IgD-negative memory B cell (primary cell): ENCODE data around the gene REEP6. TPM values are rescaled to one million over a fixed set of nuclear protein-coding genes. Genes with fewer than 3 reads are reported as not detected.

Source experiments
- H3K27ac Mint-ChIP-seq, 3 donors: one replicate each; pipeline ENCODE4 v1.8.0; 2020 to 2022; ENCODE audit warnings: mild to moderate bottlenecking in 3 of 3, mixed read lengths in 3 of 3, moderate library complexity in 1 of 3
- H3K27me3 Mint-ChIP-seq: one replicate; pipeline ENCODE4 v1.8.0; 2021; ENCODE audit warnings: mixed read lengths
- H3K36me3 Mint-ChIP-seq: one replicate; pipeline ENCODE4 v1.8.0; 2020; ENCODE audit warnings: mild to moderate bottlenecking, mixed read lengths
- H3K4me1 Mint-ChIP-seq, 3 donors: one replicate each; pipeline ENCODE4 v1.8.0; 2020 to 2022; ENCODE audit warnings: mixed read lengths in 3 of 3, mild to moderate bottlenecking in 1 of 3
- H3K4me3 Mint-ChIP-seq, 4 donors: one replicate each; pipeline ENCODE4 v1.8.0; 2020 to 2022; ENCODE audit warnings: mild to moderate bottlenecking in 4 of 4, mixed read lengths in 4 of 4, moderate library complexity in 3 of 4
- H3K9me3 Mint-ChIP-seq, 3 donors: one replicate each; pipeline ENCODE4 v1.8.0; 2020 to 2021; ENCODE audit warnings: mixed read lengths in 3 of 3, mild to moderate bottlenecking in 1 of 3
- polyA plus RNA-seq: library from polyadenylated mRNA; unstranded; fragments of 300-500 nt; fragmentation: Illumina TruSeq; gene quantifications from one replicate; pipeline ENCODE4 v1.2.3, GENCODE V29; 2021

The REEP6 gene
- 0.24 TPM for polyA plus RNA-seq

DNA sequence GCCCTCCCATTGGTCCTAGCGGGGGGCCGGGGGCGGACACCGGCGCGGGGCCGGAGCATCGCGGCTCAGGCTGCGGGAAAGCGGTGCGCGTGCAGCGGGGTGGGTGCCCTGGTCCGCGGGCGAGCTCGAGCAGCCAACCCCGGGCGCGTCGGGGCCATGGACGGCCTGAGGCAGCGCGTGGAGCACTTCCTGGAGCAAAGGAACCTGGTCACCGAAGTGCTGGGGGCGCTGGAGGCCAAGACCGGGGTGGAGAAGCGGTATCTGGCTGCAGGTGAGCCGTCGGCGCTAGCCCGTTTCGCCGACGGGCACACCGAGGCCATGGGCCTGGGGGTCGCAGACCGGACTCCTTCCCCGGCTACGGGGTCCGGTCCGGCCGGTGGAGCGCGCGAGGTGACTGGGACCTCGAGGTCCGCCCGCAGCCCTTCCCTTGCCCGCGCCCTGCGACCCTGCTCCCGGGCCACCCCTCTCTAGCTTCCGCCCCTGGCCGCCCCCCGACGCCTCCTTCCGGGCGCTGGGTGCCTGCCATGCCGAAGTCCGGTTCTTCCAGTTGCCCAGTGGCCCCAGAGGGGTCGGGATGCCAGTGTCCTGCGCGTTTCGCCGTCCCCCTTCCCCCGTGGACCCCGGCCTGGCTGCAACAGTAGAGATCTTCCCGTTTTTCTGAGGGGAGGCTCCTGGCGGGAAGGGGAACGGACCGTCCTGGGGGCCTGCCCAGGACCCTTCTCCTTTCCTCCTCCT lies at the start of gene REEP6:
TSS of gene REEP6 (plus strand) at position 68 of the 735 bp plus-strand sequence. CDS start at position 157, 89 bp downstream.
- no peaks in the 10 kb centered on the region for H3K36me3 Mint-ChIP-seq
- H3K4me1 Mint-ChIP-seq: peaks cover 0 to 13% (median 5%) of the 10 kb centered on the region in 3 donors
- H3K9me3 Mint-ChIP-seq: no peaks in the 10 kb centered on the region
- H3K4me3 Mint-ChIP-seq: peak within 1 kb of the TSS; percentile 83 to 92 (median 88)
- peaks cover 2% of the 10 kb centered on the region for H3K27me3 Mint-ChIP-seq
- peak within 1 kb of the TSS; percentile 12 to 91 (median 86) for H3K27ac Mint-ChIP-seq

DNA sequence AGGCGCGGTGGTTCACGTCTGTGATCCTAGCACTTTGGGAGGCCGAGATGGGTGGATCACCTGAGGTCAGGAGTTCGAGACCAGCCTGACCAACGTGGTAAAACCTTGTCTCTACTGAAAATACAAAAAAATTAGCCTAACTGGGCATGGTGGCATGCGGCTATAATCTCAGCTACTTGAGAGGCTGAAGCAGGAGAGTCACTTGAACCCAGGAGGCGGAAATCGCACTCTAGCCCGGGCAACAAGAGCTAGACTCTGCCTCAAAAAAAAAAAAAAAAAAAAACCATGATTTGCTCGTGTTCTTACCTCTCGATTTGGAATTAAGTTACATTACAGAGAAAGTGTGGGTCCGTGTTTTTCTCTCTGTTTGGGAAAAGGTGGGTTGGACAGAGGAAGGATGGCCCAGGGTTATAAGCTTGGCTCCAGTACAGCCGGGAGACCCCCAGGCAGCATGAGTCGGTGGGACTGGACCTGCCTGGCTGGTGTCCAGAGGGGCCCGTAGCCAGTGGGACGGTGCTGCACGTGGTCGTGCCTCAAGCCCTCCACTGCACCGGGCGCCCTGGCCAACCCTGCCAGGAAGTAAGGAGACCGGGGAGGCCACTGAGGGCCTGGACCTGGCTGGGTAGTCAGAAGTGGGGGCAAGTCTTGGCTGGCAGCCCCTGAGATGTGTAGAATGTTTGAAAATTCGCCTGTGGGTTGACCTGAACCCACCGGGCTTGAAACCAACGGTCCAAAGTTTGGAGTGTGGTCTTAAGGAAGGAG lies 49.1 kb upstream of the REEP6 start:
- H3K36me3 Mint-ChIP-seq: peaks cover 6% of the 10 kb centered on the region
- peaks cover 7% of the 10 kb centered on the region for H3K27me3 Mint-ChIP-seq
- peak overlapping the region in 3 of 4 donors; percentile 48 to 90 (median 51) for H3K4me3 Mint-ChIP-seq
- peaks cover 10 to 16% (median 10%) of the 10 kb centered on the region in 3 donors for H3K4me1 Mint-ChIP-seq
- no peaks in the 10 kb centered on the region for H3K9me3 Mint-ChIP-seq
- H3K27ac Mint-ChIP-seq: peak overlapping the region in 2 of 3 donors; percentile 65 to 90

DNA sequence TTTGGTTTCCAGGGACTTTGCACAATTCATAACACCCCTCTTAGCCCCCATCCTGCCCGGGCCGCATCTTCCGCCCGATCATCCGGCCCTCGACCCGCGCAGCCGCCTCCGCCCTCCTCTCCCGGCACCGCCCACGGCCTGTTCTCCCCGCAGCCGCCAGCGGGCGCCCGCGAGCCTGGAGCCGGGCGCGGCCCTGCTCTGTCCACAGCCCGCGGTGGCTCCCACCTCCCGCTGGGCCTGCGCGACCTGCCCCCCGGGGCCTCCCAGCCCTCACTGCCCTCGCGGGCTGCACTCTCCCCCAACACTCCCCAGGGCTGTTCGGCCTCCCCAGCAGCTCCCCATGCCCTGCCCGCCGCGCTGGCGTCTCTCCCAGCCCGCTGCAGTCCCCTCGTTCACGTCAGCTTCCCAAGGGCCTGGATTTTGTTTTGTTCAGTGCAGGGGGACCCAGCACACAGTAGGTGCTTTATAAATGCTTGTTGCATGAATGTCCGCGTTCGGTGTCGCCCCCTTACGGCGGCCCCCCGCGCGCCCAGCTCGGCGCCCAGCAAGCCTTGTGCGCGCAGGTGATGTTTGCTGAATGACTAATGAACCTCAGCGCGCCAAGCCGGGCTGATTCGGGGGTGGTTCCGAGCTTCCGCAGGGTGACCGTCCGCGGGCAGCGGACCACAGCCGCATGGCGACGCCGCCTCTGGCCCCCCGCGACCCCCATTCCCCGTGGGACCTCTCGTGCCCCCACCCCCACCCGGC lies 45.6 kb upstream of the REEP6 start:
- peak overlapping the region; percentile 79 to 91 (median 85) for H3K4me3 Mint-ChIP-seq
- peak overlapping the region; percentile 59 to 90 (median 63) for H3K27ac Mint-ChIP-seq
- peaks cover 8 to 11% (median 11%) of the 10 kb centered on the region in 3 donors for H3K4me1 Mint-ChIP-seq
- no peaks in the 10 kb centered on the region for H3K9me3 Mint-ChIP-seq
- peaks cover 25% of the 10 kb centered on the region for H3K27me3 Mint-ChIP-seq
- H3K36me3 Mint-ChIP-seq: peaks cover 2% of the 10 kb centered on the region

- no peaks in the 10 kb centered on the region for H3K36me3 Mint-ChIP-seq
- peaks cover 33% of the 10 kb centered on the region for H3K27me3 Mint-ChIP-seq
- peaks cover 10 to 11% (median 11%) of the 10 kb centered on the region in 3 donors for H3K4me1 Mint-ChIP-seq
- H3K9me3 Mint-ChIP-seq: no peaks in the 10 kb centered on the region
- H3K4me3 Mint-ChIP-seq: no peak overlapping the region
- H3K27ac Mint-ChIP-seq: no peak overlapping the region
These were observed 44.9 kb upstream of the REEP6 start for GRCh38 chr19:1445932-1446712.

- peak overlapping the region; percentile 23 to 90 (median 73) for H3K27ac Mint-ChIP-seq
- H3K4me3 Mint-ChIP-seq: peak overlapping the region; percentile 30 to 65 (median 49)
- H3K9me3 Mint-ChIP-seq: no peaks in the 10 kb centered on the region
- H3K4me1 Mint-ChIP-seq: peaks cover 8 to 11% (median 9%) of the 10 kb centered on the region in 3 donors
- peaks cover 34% of the 10 kb centered on the region for H3K27me3 Mint-ChIP-seq
- no peaks in the 10 kb centered on the region for H3K36me3 Mint-ChIP-seq
These were observed 44.1 kb upstream of the REEP6 start for GRCh38 chr19:1446713-1447481.

GRCh38 chr19:1447504-1447903 lies 43.5 kb upstream of the REEP6 start:
- H3K36me3 Mint-ChIP-seq: no peaks in the 10 kb centered on the region
- peak overlapping the region; percentile 73 to 90 (median 73) for H3K27ac Mint-ChIP-seq
- peak overlapping the region; percentile 30 to 63 (median 49) for H3K4me3 Mint-ChIP-seq
- peaks cover 34% of the 10 kb centered on the region for H3K27me3 Mint-ChIP-seq
- H3K4me1 Mint-ChIP-seq: peaks cover 3 to 11% (median 8%) of the 10 kb centered on the region in 3 donors
- no peaks in the 10 kb centered on the region for H3K9me3 Mint-ChIP-seq

DNA sequence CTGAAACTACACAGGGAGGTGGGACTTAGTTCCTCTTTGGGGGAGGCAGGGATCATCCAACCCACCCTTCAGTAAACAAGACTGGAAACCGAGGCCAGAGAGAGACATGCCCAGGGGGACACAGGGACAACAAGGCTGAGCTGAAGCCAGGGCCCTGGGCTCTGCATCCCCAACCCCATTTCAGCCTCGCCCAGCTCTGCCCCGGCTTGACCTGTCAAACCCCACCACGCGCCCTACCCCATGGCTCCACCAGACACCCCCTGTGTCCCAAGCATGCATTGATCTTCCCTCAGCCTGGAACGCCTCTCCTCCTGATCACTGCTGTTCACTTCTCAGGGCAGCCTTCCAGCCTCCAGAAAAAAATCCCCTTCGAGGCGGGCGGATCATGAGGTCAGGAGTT lies 43.0 kb upstream of the REEP6 start:
- peak overlapping the region in 2 of 4 donors; percentile 4 to 35 for H3K4me3 Mint-ChIP-seq
- peak overlapping the region; percentile 63 to 90 (median 73) for H3K27ac Mint-ChIP-seq
- no peaks in the 10 kb centered on the region for H3K9me3 Mint-ChIP-seq
- H3K36me3 Mint-ChIP-seq: no peaks in the 10 kb centered on the region
- peaks cover 36% of the 10 kb centered on the region for H3K27me3 Mint-ChIP-seq
- peaks cover 0 to 13% (median 8%) of the 10 kb centered on the region in 3 donors for H3K4me1 Mint-ChIP-seq

DNA sequence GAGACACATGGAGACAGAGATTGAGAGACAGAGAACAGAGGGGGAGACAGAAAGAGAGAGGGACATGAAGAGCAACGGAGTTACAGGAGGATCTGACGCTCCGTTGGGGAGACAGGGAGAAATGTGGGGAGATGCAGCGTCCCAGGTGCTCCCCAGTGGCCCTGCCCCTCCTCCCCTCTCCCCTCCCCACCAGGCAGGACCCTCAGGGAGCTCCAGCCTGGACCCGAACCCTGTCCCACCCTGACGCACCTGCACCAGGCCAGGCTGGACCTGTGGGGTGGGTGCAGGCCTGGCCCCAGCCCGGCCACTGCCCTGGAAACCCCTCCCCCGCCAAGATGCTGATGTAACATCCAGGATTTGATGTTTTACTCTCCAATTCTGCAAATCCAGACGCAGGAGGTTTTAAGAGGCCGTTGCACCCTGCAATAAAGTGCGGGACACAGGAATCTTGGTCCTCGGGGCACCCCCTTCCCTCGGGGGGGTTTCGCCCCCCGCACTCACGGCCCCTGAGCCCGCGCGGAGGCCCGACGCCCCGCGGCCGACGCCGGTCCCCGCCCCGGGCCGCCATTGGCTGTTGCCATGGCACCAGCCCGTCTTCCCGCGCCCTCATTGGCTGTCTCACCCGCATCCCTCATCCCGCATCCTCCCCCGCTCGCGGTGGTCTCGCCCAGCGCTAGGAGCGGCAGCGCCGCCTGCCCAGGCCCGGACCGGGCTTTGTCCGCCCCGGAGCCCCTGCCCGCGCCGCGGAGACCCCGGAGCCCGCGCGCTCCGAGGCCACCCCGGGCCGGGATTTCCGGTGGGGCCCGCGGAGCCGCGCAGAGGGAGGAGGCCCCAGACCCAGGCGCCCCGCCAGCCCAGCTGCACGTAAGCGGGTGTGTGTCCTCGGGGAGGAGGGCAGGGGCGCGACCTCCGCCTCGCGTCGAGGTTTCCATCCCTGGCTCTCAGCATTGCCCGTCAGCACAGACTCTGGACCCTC lies 41.2 kb upstream of the REEP6 start, which contains the start of gene APC2:
TSS of gene APC2 (plus strand) at position 655 of the 976 bp plus-strand sequence. CDS start 2,881 bp downstream, outside the sequence.
- H3K4me1 Mint-ChIP-seq: peaks cover under 1 to 12% (median 12%) of the 10 kb centered on the region in 3 donors
- H3K27ac Mint-ChIP-seq: peak within 1 kb of the TSS in 2 of 3 donors; percentile 84 to 91
- H3K4me3 Mint-ChIP-seq: peak within 1 kb of the TSS in 2 of 4 donors; percentile 40 to 66
- no peaks in the 10 kb centered on the region for H3K36me3 Mint-ChIP-seq
- H3K9me3 Mint-ChIP-seq: no peaks in the 10 kb centered on the region
- peaks cover 45% of the 10 kb centered on the region for H3K27me3 Mint-ChIP-seq

GRCh38 chr19:1450735-1451731 lies 39.9 kb upstream of the REEP6 start:
- Mint-ChIP-seq H3K9me3 (no peaks in the 10 kb centered on the region), H3K27ac (peak overlapping the region in 2 of 3 donors; percentile 23 to 53), H3K27me3 (peaks cover 52% of the 10 kb centered on the region), H3K4me1 (peaks cover 9 to 17% (median 16%) of the 10 kb centered on the region in 3 donors), H3K4me3 (peak overlapping the region in 2 of 4 donors; percentile 28 to 40), H3K36me3 (no peaks in the 10 kb centered on the region)

DNA sequence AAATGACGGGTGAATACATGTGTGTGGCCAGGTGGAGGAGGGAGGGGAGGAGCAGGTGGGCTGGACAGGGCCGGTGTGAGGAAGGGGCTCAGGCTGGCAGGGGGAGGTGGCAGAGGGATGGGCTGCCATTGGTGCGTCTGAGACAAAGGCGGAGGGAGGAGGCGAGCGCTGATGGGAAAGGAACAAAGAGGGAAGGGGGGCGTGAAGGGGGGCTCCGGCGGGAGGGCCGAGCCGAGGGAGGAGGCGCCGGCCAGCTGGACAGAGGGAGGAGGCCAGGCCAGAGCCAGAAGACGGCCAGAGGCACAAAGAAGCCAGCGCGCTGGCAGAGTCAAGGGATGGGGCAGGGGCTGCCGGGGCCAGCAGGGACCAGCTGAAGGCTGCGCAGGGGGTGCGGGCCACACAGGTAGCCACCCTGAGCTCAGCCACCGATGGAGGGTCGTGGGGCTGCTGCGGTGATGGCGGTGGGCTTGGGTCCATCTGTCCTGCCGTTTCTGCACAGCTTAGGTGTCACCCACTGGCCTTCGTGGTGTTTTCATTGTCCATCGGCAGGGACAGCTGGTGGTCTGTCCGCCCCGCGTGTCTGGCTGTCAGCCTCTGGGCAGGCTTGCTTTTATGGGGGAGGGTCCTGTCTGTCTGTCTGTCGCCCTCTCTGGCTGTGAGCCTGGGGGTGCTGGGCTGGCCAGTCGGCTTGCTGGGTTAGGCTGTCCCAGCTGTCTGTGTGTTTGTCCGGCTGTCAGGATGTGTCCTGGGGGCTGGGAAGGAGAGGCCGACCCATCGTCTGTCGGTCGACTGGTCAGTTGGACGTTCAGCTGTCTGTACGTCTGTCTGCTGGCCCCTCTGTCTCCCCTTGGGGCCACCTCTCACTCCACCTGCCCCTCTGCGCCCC lies 38.8 kb upstream of the REEP6 start:
- Mint-ChIP-seq H3K27me3 (peaks cover 48% of the 10 kb centered on the region), H3K36me3 (no peaks in the 10 kb centered on the region), H3K4me3 (no peak overlapping the region), H3K9me3 (no peaks in the 10 kb centered on the region), H3K4me1 (peaks cover 9 to 17% (median 16%) of the 10 kb centered on the region in 3 donors), H3K27ac (no peak overlapping the region)
